DLD1 (cell line): ENCODE measurements around the gene TBX1.

ENCODE experiments used
- in situ Hi-C: cut with HindIII; loops from 2 replicates; pipeline ENCODE4 v1.10.0; 2017; ENCODE audit warnings: low sequenced_read_pairs

TBX1 gene

DNA sequence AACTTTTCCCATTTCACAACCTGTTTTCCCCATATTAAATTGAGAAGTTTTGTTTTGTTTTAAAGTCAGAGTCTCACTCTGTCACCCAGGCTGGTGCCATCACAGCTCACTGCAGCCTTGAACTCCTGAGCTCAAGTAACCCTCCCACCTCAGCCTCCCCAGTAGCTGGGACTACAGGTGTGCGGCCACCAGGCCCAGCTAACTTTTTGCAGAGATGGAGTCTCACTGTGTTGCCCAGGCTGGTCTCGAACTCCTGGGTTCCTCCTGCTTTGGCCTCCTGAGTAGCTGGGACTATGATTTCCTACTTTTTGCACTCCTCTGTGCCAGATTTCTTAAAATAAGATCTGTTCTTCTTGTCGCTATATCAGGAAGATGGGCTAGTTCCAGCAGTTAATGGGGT, 49.2 kb downstream of the TBX1 start:
- in situ Hi-C loops = no loop called here

DNA sequence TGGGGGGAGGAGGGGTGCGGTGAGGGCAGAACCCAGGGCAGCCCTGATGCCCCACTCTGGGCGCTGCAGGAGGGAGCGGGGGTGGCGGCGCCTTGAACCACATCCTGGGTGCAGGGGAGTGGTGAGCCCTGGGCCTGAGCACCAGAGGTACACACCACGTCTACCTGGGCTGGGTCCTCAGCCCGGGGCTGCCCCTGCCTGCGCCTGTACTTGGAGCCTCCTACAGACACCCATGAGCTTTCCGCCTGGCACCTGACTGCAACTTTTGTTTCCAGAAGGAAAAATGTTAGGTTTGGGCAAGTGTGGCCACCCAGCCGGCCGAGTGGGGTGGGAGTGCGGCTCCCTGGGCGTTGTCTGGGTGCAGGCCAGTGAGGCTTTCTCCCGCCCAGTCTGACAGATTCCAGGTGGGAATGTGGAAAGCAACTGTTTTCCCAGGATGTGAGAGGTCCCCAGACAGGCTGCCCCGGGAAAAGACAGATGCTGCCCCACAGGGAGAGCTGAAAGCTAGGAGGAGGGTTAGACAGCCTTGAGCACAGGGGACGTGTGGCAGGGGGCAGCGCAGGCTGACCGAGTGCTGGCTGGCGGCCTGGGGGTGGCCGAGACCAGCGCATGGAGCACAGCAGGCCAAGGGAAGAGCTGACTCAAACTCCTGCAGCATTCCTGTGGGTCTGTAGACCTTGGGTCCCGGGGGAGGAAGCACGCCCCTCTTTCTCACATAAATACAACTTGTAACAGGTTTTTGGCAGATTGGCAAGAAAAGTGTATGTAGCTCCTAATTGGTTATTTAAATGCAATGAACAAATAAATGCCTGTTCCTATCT, 50.0 kb downstream of the TBX1 start:
- in situ Hi-C loops = no loop called here

DNA sequence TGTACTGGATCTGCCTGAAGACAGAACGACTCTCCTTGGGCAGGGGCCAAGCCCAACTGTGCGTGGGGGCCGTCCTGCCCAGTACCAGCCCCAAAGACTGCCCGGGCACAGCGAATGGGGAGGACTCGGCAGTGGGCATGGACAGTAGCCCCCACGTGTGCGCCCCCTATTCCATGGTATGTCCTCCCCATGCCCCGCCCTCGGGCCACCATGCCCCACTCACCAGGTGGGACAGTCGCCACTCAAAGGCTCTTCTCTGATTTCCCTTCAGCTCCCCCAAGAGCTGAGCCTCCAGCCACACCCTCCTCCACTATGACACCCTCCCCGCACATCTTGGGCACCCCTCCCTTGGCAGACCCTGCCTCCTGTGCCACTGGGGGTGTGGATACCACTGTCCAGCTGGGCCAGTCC, 50.6 kb downstream of the TBX1 start:
- in situ Hi-C loops = no loop called here

DNA sequence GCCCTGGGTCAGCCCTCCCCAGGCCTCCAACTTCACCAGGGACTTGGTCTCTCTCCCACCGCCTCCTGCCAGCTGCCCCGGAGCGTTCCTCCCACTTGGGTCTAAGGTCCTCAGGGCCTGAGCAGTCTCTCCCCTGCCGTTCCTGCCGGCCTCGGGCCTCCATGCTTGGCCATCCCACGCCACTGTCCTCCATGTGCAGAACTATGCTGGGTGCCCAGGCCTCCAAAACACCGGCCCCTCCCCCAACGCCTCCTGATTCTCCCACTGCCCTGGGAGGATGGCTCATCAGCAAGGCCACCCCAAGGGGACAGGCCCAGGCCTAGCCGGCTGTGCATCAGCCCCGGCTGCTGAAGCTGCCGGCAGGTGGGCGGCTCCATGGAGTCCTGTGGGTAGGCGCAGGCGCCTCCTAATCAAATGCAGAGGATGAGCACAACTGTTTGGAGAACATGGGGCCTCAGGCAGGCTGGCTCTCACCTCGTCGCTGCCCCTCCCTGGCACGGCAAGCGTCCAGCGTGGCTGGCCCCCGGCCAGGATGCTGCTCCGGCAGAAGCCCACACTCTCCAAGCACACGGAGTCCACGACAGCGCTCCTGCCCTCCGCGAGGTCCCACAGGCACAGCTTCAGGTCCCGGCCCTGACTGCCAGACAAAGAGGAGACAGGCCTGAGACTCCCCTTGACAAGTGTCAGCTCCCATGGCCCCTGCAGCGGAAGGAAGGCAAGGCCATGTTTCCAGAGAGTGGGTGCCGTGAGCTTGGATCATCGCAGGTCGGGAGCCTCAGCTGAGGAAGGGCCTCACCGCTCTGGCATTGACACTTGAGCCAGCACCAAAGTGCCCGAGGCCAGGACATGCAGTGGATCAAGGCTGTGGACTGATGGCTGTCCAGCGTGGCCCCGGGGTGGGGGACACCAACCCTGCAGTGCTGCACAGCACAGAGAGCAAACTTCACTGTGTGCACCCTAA, 51.5 kb downstream of the TBX1 start:
- in situ Hi-C loops = no loop called here

DNA sequence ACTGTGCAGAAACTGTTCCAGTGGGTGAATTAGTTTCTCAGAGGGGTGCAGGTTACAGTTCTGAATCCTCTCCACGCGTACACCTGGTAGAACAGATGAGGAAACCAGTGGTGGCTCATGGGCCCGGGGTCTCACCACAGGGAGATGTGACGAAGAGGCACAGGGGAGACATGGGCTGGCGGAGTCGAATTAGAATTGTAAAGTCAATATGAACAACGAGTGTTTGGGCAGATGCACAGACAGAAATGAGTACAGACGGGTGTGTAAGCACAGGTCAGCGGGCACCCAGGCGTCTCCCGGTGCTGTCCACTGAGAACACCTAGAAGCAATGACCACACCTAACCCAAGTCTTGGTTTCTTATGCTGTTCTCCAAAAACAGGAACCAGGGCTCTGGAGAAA, 52.3 kb downstream of the TBX1 start:
- in situ Hi-C loops = no loop called here

DNA sequence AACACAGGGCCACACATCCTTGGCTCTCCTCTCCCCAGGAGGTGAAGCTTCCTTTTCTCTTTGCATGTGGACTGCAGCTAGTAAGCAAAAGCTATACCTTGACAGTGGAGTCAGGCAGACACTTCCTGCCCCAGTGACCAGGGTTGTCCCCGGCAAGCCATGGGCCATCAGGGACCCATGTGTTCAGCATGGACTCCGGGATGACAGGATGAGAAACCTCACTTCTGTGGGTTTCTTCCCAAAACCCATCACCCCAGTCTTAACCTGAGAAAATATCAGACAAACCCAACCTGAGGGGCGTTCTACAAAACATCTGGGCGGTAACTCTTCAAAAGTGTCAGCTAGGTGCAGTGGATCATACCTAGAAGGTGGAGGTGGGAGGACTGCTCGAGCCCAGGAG, 53.9 kb downstream of the TBX1 start:
- in situ Hi-C loops = no loop called here

DNA sequence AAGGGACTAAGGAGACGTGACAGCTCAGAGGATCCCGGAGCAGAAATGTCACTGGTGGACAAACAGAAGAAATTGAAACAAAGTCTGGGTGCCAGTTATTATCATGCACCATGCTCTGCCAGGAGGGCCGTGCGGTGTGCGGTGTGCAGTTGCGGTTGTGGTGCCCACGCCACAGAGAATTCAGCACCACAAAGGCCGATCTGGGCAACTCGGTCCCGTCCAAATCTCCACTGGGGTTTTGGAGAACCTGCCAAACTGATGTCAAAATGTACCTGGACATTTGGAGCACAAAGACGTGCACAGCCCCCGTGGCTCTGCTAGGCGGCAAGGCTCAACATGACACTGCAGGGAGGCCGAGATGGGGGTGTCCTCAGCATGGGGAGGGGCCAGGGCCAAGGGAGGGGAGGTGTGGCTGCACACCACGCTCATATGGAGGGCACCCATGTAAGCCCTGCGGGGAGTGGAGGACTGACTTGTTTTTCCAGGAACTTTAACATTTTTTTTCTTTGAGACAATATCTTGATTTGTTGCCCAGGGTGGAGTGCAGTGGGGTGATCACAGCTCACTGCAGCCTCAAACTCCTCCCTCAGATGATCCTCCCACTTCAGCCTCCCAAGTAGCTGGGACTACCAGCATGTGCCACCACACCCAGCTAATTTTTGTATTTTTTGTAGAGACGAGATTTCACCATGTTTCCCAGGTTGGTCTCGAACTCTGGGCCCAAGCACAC, 54.7 kb downstream of the TBX1 start:
- in situ Hi-C loops = no loop called here

DNA sequence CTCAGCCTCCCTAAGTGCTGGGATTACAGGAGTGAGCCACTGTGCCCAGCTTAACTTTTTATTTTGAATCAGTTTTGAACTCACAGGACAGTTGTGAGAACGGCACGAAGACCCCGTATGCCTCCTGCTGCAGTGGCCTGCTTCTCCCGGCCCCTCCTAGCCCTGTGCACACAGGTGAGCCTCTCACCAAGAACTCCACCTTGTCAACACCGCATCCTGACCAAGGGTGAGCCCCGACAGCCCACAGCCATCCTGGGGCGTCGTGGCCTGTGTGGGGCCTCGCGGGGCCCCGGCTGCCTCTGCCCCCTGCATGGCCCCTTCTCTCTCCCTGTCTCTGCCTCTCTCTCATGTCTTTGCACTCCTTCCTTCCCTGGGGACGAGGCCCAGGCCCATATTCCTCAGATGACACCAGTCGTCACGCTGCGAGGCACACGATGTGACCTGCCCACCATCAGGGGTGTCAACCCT, 55.3 kb downstream of the TBX1 start:
- in situ Hi-C loops = no loop called here

DNA sequence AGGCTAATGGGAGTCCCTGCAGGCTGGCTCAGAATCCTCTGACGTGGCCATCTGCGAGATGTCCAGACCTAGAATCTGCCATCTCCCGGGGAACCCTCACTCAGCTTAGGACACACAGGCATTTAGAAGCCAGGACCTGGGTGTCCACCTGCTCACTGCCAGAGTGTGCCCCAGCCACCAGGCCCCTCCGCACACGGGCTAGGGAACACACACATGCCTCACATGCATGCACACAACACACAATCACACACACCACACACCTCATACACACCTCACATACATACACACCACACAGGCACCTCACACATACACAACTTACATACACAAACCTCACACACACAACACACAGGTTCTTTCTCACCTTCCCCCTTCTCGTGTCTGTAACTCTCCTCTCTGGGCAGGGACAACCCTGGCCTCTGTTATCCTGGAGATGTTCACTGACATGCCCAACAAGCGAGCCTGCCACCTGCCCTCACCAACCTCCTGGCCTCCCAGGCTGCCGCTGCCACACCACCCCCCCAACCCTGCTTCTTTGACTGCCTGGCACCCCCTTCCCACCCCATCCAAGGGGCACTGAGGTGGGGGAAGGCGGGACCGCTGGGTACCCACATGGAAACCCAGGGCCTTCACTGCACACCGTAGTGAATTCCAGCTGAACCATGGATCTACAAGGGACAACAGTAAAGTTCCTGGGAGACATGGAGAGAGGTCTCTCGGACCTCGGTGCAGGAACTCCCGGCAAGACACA, 56.0 kb downstream of the TBX1 start:
- in situ Hi-C loops = no loop called here
